PC-9 (cell line): ENCODE data around the gene SF3B4. TPM values are rescaled to one million over a fixed set of nuclear protein-coding genes. Genes with fewer than 3 reads are reported as not detected.

Experiments used
- BruUV-seq: library from RNA; stranded (reverse); fragments of 400-500 nt; replicated peaks from 2 replicates; lab custom pipeline; 2021; lab: Mats Ljungman, UMichigan
- CTCF ChIA-PET: fragments of 300-600 bp; sonication (Branson Sonifier 250); formaldehyde crosslinking; loops from one replicate; lab custom pipeline; 2022; ENCODE audit warnings: antibody characterized with exemption; lab: Charles Lee
- POLR2A ChIA-PET: fragments of 300-600 bp; sonication (Branson Sonifier 250); formaldehyde crosslinking; loops from one replicate; lab custom pipeline; 2022; ENCODE audit warnings: antibody characterized with exemption; ENCODE audit not compliant: unreplicated experiment; lab: Charles Lee
- DNase-seq, 2 experiments: peaks; one replicate each; pipeline versions ENCODE4 v3.0.0 to v3.0.0-alpha.2; 2015 to 2022; ENCODE audit warnings: mixed read lengths in 1 of 2
- H2AFZ ChIP-seq: fragments of 200-600 bp; sonication (generic); 2 replicates; pipeline ENCODE4 v1.8.1; 2017; ENCODE audit warnings: antibody characterized with exemption
- H3F3A ChIP-seq: fragments of 200-600 bp; sonication (generic); 2 replicates; pipeline ENCODE4 v1.8.1; 2017; ENCODE audit warnings: antibody characterized with exemption, mild to moderate bottlenecking, low read depth; ENCODE audit not compliant: insufficient read depth
- H3K27ac ChIP-seq: fragments of 200-600 bp; sonication (generic); 2 replicates; pipeline ENCODE4 v1.6.1; 2016; ENCODE audit warnings: mixed run types
- H3K27me3 ChIP-seq: fragments of 200-600 bp; sonication (generic); 2 replicates; pipeline ENCODE4 v1.6.1; 2016; ENCODE audit warnings: low read depth, mixed run types; ENCODE audit not compliant: insufficient read depth
- H3K36me3 ChIP-seq: fragments of 200-600 bp; sonication (generic); 2 replicates; pipeline ENCODE4 v1.6.1; 2016; ENCODE audit warnings: low read depth, mixed run types
- H3K4me1 ChIP-seq: fragments of 200-600 bp; sonication (generic); replicated peaks from 2 replicates; pipeline ENCODE4 v1.6.1; 2016; ENCODE audit warnings: mixed run types; ENCODE audit not compliant: insufficient read depth
- H3K4me2 ChIP-seq: fragments of 200-600 bp; sonication (generic); 2 replicates; pipeline ENCODE4 v1.6.1; 2017; ENCODE audit warnings: mixed run types
- H3K4me3 ChIP-seq: fragments of 200-600 bp; sonication (generic); 2 replicates; pipeline ENCODE4 v1.6.1; 2016; ENCODE audit warnings: mixed run types
- H3K79me2 ChIP-seq: fragments of 200-600 bp; sonication (generic); 2 replicates; pipeline ENCODE4 v1.6.1; 2017; ENCODE audit warnings: low read depth, mixed run types
- H3K9me2 ChIP-seq: fragments of 200-600 bp; sonication (generic); 2 replicates; pipeline ENCODE4 v1.8.1; 2017; ENCODE audit warnings: mild to moderate bottlenecking; ENCODE audit not compliant: insufficient read depth
- H3K9me3 ChIP-seq: fragments of 200-600 bp; sonication (generic); 2 replicates; pipeline ENCODE4 v1.8.1; 2016; ENCODE audit warnings: low read depth; ENCODE audit not compliant: insufficient read depth
- H4K20me1 ChIP-seq: fragments of 200-600 bp; sonication (generic); 2 replicates; pipeline ENCODE4 v1.8.1; 2017; ENCODE audit not compliant: insufficient read depth
- EZH2 ChIP-seq: fragments of 200-600 bp; sonication (generic); IDR thresholded peaks from 2 replicates; pipeline ENCODE4 v1.8.0; 2017; ENCODE audit warnings: antibody characterized with exemption, low read depth
- intact Hi-C: fragments of 100-400 bp; cut with micrococcal nuclease; formaldehyde crosslinking; loops from one replicate; pipeline ENCODE4 v1.10.0; 2022; ENCODE audit not compliant: unreplicated experiment
- total RNA-seq: library from RNA; stranded (reverse); gene quantifications from 2 replicates; pipeline ENCODE4 v1.2.3, GENCODE V29; 2021
- TF ChIP-seq, protein P1 (sequence below): fragments of 200-600 bp; sonication (generic); conservative IDR thresholded peaks from 2 replicates; pipeline ENCODE4 v1.6.1; 2017; ENCODE audit warnings: mixed run types, antibody characterized with exemption, mild to moderate bottlenecking, moderate library complexity

The SF3B4 gene
- total RNA-seq, 1 experiment from 2014 or later, result 73.1 TPM

DNA sequence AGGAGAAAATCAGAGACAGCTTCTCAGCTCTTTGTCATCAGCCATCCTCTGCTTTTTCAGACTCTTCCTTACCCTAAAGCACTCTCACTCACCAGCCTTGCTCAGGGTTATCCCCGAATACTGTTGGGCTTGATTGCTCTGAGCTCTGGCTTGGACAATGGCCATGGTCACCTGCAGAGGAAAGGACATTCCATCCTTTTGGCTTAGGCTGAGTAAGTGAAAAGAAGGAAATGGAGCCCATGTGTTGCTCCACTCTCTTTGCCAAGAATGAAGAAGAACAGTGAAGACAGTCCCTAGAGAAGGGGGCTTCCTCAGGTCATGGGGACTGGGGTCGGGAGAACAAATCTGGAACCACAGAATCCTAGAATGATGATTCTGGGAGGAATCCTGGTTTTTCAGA is 6.8 kb upstream of the SF3B4 start:
- no peak for DNase-seq
- Histone ChIP-seq H3K79me2 (no peaks in the 10 kb centered on the region), H4K20me1 (no peaks in the 10 kb centered on the region), H3K4me1 (peaks cover 28% of the 10 kb centered on the region), H3K27me3 (no peaks in the 10 kb centered on the region), H3K4me3 (no peak overlapping the region), H2AFZ (no peak overlapping the region), H3K9me2 (no peaks in the 10 kb centered on the region), H3K9me3 (no peaks in the 10 kb centered on the region), H3K36me3 (peaks cover 6% of the 10 kb centered on the region; the same call in 1 of the 2 replicates), H3K27ac (no peak overlapping the region), H3K4me2 (no peak overlapping the region), H3F3A (peaks cover 29% of the 10 kb centered on the region)
- BruUV-seq, result no TSS peak
- POLR2A ChIA-PET, result no interaction called here
- intact Hi-C loops, result no loop called here
- CTCF ChIA-PET, result no interaction called here
- no peak for TF ChIP-seq EZH2
- TF ChIP-seq, protein P1, sequence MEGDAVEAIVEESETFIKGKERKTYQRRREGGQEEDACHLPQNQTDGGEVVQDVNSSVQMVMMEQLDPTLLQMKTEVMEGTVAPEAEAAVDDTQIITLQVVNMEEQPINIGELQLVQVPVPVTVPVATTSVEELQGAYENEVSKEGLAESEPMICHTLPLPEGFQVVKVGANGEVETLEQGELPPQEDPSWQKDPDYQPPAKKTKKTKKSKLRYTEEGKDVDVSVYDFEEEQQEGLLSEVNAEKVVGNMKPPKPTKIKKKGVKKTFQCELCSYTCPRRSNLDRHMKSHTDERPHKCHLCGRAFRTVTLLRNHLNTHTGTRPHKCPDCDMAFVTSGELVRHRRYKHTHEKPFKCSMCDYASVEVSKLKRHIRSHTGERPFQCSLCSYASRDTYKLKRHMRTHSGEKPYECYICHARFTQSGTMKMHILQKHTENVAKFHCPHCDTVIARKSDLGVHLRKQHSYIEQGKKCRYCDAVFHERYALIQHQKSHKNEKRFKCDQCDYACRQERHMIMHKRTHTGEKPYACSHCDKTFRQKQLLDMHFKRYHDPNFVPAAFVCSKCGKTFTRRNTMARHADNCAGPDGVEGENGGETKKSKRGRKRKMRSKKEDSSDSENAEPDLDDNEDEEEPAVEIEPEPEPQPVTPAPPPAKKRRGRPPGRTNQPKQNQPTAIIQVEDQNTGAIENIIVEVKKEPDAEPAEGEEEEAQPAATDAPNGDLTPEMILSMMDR, result no peak

DNA sequence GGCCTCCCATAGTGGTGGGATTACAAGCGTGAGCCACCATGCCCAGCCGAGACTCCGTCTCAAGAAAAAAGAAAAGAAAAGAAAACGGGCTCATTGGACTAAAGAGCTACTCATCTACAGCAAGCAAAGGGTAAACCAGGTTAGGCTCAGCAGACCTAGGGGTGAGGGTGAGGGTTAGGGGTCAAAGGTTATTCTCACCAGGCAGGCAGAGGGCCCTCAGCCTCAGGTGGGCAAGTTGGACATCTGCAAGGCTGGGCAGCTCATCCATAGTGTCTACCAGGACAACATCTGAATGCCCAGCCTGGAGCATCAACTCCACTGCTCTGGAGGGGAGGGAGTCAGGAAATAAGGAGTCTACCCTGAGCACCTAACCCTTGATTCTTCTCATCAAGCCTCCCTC is 5.6 kb upstream of the SF3B4 start:
- POLR2A ChIA-PET, result interaction anchor here (0.5 kb wide), 1 partner anchor 277 kb away, joined by 3 read pairs; no protein-coding TSS in a partner anchor
- Histone ChIP-seq H3K9me3 (no peaks in the 10 kb centered on the region), H3K36me3 (peaks cover 6% of the 10 kb centered on the region; the same call in 1 of the 2 replicates), H3K9me2 (no peaks in the 10 kb centered on the region), H3K79me2 (no peaks in the 10 kb centered on the region), H3K27me3 (no peaks in the 10 kb centered on the region), H2AFZ (no peak overlapping the region), H3K4me3 (no peak overlapping the region), H3K27ac (no peak overlapping the region), H3K4me2 (no peak overlapping the region), H4K20me1 (no peaks in the 10 kb centered on the region), H3F3A (peaks cover 19% of the 10 kb centered on the region), H3K4me1 (peaks cover 32% of the 10 kb centered on the region)
- CTCF ChIA-PET, result no interaction called here
- no peak for TF ChIP-seq EZH2
- TF ChIP-seq, protein P1, result no peak
- intact Hi-C loops, result no loop called here
- DNase-seq, result no peak
- BruUV-seq, result no TSS peak

DNA sequence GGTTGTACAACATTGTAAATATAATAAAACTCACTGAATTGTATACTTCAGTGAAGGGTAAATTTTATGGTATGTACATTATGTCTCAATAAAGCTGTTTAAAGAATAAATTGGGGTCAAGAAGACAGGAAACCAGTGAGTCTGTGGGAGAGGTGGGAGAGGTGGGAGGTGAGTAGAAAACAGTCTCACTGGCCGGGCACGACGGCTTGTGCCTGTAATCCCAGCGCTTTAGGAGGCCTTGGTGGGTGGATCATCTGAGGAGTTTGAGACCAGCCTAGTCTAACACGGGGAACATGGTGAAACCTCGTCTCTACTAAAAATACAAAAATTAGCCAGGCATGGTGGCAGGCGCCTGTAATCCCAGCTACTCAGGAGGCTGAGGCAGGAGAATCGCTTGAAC is 4.9 kb upstream of the SF3B4 start:
- no peak for DNase-seq
- BruUV-seq, result no TSS peak
- H2AFZ ChIP-seq, result no peak overlapping the region
- no peaks in the 10 kb centered on the region for H3K27me3 ChIP-seq
- ChIA-PET CTCF (no interaction called here), POLR2A (no interaction called here)
- no peaks in the 10 kb centered on the region for H3K9me3 ChIP-seq
- peaks cover 15% of the 10 kb centered on the region for H3F3A ChIP-seq
- intact Hi-C loops, result no loop called here
- no peak overlapping the region for H3K4me2 ChIP-seq
- H3K79me2 ChIP-seq, result peaks cover under 1% of the 10 kb centered on the region
- H3K9me2 ChIP-seq, result no peaks in the 10 kb centered on the region
- H4K20me1 ChIP-seq, result no peaks in the 10 kb centered on the region
- peaks cover 25% of the 10 kb centered on the region for H3K4me1 ChIP-seq
- H3K27ac ChIP-seq, result no peak overlapping the region
- no peak for TF ChIP-seq EZH2
- TF ChIP-seq, protein P1, result no peak
- H3K4me3 ChIP-seq, result no peak overlapping the region
- H3K36me3 ChIP-seq, result peaks cover 6% of the 10 kb centered on the region; the same call in 1 of the 2 replicates
